Measurements from ENCODE around the gene DNM2.

- TF ChIP-seq, protein P1, sequence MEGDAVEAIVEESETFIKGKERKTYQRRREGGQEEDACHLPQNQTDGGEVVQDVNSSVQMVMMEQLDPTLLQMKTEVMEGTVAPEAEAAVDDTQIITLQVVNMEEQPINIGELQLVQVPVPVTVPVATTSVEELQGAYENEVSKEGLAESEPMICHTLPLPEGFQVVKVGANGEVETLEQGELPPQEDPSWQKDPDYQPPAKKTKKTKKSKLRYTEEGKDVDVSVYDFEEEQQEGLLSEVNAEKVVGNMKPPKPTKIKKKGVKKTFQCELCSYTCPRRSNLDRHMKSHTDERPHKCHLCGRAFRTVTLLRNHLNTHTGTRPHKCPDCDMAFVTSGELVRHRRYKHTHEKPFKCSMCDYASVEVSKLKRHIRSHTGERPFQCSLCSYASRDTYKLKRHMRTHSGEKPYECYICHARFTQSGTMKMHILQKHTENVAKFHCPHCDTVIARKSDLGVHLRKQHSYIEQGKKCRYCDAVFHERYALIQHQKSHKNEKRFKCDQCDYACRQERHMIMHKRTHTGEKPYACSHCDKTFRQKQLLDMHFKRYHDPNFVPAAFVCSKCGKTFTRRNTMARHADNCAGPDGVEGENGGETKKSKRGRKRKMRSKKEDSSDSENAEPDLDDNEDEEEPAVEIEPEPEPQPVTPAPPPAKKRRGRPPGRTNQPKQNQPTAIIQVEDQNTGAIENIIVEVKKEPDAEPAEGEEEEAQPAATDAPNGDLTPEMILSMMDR (IDR thresholded peaks at IDR 0.05): no peak
- TF ChIP-seq POLR2A (IDR thresholded peaks at IDR 0.05) (peak in 1 of 4 donors; percentile 28), EP300 (IDR thresholded peaks at IDR 0.05) (peak in 3 of 4 donors; percentile 77 to 90 (median 87))
Measured at GRCh38 chr19:10736916-10737551, 19.2 kb downstream of the DNM2 start.
